COLO829 (cell line): Measurements from ENCODE around the gene ABCC8.

ENCODE experiments used
- DNase-seq: peaks from one replicate; pipeline ENCODE4 v3.0.0; 2012; ENCODE audit warnings: low spot score

The ABCC8 gene

GRCh38 chr11:17471501-17471900 lies 5.1 kb downstream of the ABCC8 start:
- peak; percentile 32 for DNase-seq

- no peak for DNase-seq
These were observed 6.6 kb downstream of the ABCC8 start for GRCh38 chr11:17469998-17470397.

DNA sequence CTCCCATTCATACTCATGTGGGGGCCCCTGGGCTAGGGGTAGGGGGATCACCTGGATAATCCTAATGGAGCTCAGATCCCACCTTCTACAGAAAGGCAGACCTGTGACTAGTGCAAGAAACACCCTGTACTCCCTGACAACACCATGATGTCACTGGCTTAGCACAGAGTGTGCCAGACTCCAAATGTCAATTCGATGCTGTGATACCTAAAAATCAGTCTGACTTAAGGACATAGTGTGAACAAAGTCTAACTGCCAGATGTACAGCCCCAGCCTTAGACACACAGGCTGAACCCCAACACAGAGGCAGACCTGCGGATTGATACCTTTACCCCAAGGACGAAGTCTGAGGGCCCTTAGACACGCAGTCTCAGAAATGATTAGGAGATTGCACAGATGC lies 8.5 kb downstream of the ABCC8 start:
- no peak for DNase-seq

GRCh38 chr11:17463546-17464174 lies 13.0 kb downstream of the ABCC8 start:
- DNase-seq, result no peak

DNA sequence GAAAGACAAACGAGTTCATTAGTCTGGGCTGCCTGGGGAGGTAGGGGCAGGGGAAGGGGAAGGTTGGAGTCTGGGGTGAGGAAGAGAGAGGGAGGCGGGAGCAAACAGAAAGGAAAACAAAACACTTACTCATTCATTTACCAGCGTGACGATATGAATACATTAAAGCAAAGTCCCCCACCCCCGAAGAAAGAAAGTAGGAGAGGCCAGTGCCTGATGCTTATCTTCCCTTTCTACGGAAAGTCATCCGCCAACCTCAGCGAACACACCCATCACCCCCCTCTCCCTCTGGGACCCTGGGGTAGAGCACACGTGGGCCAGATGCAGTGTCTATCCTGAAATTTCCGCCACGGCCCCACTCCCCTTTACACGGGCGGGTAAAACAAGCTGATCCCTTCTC lies 13.7 kb downstream of the ABCC8 start:
- DNase-seq, result peak; percentile 34

DNA sequence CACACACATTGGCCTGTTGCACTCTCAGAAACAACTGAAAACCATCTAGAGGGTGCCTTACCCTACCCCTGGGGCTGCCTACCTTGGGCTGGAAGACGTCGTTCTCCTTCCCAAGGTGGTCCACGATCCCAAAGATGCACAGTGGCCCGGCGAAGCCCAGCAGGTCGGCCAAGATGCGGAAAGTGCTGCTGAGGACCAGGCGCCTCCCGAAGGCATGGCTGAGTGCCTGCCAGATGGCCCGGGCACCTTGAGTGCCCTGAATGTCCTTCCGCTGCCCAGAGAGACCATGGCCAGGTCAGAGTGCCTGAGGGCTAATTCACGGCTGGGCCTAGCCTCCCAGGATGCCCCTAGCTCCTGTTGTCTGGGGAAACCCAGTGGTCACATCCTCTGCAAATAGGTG lies 16.2 kb downstream of the ABCC8 start:
- DNase-seq, result no peak

DNA sequence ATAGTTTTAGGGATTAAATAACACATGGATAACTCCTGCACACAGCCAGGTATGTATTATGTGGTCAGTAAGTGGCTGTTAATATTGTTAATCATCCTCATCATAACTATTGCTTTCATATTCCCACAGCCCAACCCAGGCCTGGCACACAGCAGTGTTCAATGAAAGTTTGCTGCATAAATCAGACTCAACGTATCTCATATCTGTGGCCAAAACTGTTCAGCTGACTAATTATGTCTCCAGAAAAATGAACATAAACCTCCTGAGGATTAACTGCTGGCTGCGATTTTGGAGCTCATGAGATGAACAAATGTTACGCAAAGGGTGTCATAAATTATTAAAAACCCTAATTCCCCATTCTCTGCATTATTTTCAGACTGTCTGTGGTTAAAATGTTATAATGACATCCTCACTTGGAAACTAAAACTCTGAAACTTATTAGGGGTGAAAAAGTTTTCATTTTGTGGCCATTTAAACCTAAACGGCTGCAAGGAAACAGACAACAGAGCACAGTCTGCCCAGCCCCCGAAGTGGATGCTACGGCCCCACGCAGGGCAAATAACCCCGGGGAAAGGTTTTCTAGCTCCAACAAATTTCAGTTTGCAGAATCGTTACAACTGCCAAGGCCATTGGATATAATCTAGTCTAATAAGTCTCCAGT lies 17.3 kb downstream of the ABCC8 start:
- no peak for DNase-seq

GRCh38 chr11:17458268-17458667 lies 18.4 kb downstream of the ABCC8 start:
- no peak for DNase-seq

GRCh38 chr11:17457396-17458173 lies 19.1 kb downstream of the ABCC8 start:
- no peak for DNase-seq

DNA sequence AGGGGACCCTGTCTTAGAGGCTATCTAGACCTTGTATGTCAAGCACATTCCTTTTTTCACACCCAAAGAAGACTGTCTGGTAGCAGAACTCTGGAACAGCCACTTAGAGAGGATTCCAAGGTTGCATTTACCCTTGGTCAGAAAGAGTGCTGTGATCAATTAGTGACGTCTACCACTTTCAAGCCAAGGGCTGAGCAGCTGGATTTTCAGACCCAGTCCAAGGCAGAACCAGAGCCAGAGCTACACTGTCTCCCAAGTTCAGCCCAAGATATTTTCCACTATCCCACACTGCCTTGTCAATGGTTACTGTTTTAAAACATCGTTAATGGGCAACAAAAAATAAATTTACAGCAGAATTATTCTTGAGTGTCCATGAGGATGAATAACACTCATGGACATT lies 24.0 kb downstream of the ABCC8 start:
- no peak for DNase-seq

DNA sequence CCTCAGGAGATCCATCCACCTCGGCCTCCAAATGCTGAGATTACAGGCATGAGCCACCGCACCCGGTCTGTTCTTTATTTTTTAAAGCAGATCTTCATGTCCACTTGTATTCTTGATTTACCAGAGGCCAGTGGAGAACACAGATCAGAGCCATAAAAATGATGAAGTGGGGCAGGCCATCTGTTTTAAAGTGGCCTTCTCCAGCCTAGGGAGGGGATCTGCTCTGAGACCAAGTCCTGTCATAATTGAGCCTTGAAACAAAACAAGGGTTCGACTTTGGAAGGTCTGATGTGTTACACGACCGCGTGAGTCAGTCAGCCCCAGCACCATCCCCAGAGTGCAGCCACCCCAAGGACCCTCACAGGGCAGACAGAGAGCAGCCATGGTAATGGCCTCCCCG lies 27.5 kb downstream of the ABCC8 start:
- no peak for DNase-seq

GRCh38 chr11:17446482-17446881 lies 30.2 kb downstream of the ABCC8 start:
- no peak for DNase-seq

- DNase-seq, result no peak
These were observed 31.3 kb downstream of the ABCC8 start for GRCh38 chr11:17445240-17445795.

GRCh38 chr11:17443926-17444690 lies 32.5 kb downstream of the ABCC8 start:
- no peak for DNase-seq

DNA sequence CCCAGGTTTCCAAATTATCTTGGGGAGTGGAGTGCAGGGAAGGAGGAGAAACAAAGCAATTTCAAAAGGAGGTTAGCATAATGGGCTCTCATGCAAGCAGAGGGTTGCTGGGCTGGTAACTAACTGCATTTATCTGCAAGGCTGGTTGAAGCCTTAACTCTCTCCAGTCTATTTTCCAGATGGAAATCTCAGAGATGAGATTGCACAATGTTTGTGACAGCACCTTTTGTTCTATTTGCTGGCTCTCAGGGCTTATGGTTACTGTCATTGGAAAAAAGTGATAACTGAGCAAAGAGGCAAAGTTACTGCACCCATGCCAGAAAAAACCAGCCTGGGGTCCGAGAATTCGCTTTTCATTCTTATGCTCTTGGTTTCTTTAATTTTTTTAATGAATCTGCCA lies 33.2 kb downstream of the ABCC8 start:
- no peak for DNase-seq

- no peak for DNase-seq
These were observed 33.6 kb downstream of the ABCC8 start for GRCh38 chr11:17443000-17443399.

- no peak for DNase-seq
These were observed 37.3 kb downstream of the ABCC8 start for GRCh38 chr11:17439316-17439782.

- DNase-seq, result no peak
These were observed 39.3 kb downstream of the ABCC8 start for GRCh38 chr11:17437366-17437765.

DNA sequence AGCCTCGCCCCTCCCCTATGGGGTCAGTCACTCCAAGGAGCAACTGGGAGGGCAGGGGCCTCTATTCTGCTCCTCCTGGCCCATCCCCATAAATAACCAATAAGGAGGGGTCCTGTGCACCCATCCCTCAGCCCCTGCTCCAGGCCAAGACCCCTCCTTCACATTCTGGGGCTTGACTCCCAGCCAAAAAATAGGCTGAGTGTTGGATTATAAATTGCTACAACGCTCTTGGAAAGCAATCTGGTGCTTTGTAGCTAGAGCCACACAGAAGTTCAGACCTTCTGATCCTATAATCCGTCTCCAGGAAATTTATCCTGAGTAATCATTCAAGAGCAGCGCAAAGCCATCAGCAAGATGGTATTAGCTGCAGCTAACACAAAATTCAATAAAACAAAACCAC lies 42.5 kb downstream of the ABCC8 start:
- DNase-seq, result no peak

GRCh38 chr11:17432002-17432401 lies 44.6 kb downstream of the ABCC8 start:
- DNase-seq, result no peak

DNA sequence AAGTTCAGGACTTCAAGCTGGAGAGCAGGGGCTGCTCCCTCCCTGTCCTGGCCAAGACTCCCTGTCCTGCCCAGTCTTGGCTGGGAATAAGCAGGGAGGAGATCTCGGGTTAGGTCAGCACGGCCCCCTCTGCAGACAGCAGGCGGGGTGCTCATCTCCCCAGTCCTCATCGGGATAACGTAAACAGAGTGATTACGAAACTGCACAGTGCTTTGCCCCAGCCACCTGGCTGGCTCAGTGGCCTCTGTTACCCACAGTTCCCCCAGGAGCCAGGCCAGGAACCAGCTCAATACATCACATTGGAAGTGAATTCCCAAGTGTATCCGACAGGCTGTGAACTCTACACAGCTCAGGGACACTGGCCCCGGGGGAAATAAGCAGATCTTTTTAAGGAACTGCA lies 45.5 kb downstream of the ABCC8 start:
- DNase-seq, result no peak

GRCh38 chr11:17430616-17431015 lies 46.0 kb downstream of the ABCC8 start:
- no peak for DNase-seq
